HepG2 (cell line): Measurements from ENCODE around the gene MRS2. TPM values are rescaled to one million over a fixed set of nuclear protein-coding genes. Genes with fewer than 3 reads are reported as not detected.

ENCODE experiments used
- ATAC-seq: fragments of 200-7000 bp; cut with Tn5 transposase; 3 replicates; pipeline ENCODE4 v1.9.1; 2020; ENCODE audit warnings: mild to moderate bottlenecking, moderate library complexity
- BruUV-seq: library from RNA; stranded (reverse); fragments of 400-500 nt; replicated peaks from 2 replicates; lab custom pipeline; 2021; lab: Mats Ljungman, UMichigan
- CTCF ChIA-PET: fragments of 300-600 bp; formaldehyde crosslinking; extraction: SDS; loops from one replicate; lab custom pipeline; 2021; ENCODE audit warnings: low total read pairs, inconsistent platforms, low intra/inter-chr PET ratio; lab: Yijun Ruan, JAX
- POLR2A ChIA-PET: fragments of 350-600 bp; sonication (Branson Sonifier 250); formaldehyde crosslinking; loops from one replicate; lab custom pipeline; 2020; ENCODE audit warnings: antibody characterized with exemption, inconsistent platforms; lab: Yijun Ruan, JAX
- DNase-seq: peaks from one replicate; pipeline ENCODE4 v3.0.0-alpha.2; 2015; ENCODE audit warnings: low spot score
- FAIRE-seq: peaks from 3 replicates; lab custom pipeline; 2011; peaks lifted over from hg19 to GRCh38; lab: Jason Lieb, UNC
- H2AFZ ChIP-seq: one replicate; pipeline ENCODE4 v1.6.1; 2011; ENCODE audit warnings: low read length, inconsistent platforms
- H3K27ac ChIP-seq: fragments of 300-600 bp; 3 replicates; pipeline ENCODE4 v1.8.0; 2011; ENCODE audit warnings: mixed run types, mild to moderate bottlenecking, mixed read lengths, low read length, inconsistent platforms; ENCODE audit not compliant: insufficient read depth; ENCODE audit errors: extremely low read length
- H3K27me3 ChIP-seq, 2 experiments: fragments of 200-600 bp in 1 of 2; 2 replicates in 1 of 2; 3 replicates in 1 of 2; pipeline versions ENCODE4 v1.6.0 to v1.8.0; 2011; ENCODE audit warnings: low read length in 2 of 2, mild to moderate bottlenecking in 2 of 2, moderate library complexity in 2 of 2, inconsistent platforms in 1 of 2; ENCODE audit not compliant: insufficient read depth in 2 of 2, control insufficient read depth in 1 of 2
- H3K36me3 ChIP-seq, 2 experiments: fragments of 200-600 bp in 1 of 2; replicated peaks in 1 of 2; 2 replicates in 1 of 2; 3 replicates in 1 of 2; pipeline versions ENCODE4 v1.5.1 to v1.8.0; 2011; ENCODE audit warnings: low read length in 2 of 2, inconsistent platforms in 1 of 2; ENCODE audit not compliant: insufficient read depth in 2 of 2, control insufficient read depth in 1 of 2
- H3K4me1 ChIP-seq: 2 replicates; pipeline ENCODE4 v1.5.1; 2012; ENCODE audit warnings: low read length, inconsistent platforms; ENCODE audit not compliant: insufficient read depth
- H3K4me2 ChIP-seq: 2 replicates; pipeline ENCODE4 v1.6.0; 2011; ENCODE audit warnings: low read depth, low read length, inconsistent platforms
- H3K4me3 ChIP-seq, 3 experiments: fragments of 200-600 bp in 1 of 3; sonication (generic), shearing (Covaris generic) in 1 of 3; replicated peaks in 1 of 3; 2 replicates each; pipeline ENCODE4 v1.5.1; 2011 to 2016; ENCODE audit warnings: low read length in 3 of 3, inconsistent platforms in 2 of 3, low read depth in 2 of 3, mild to moderate bottlenecking in 2 of 3, control low read depth in 1 of 3, mixed read lengths in 1 of 3; ENCODE audit not compliant: insufficient read depth in 1 of 3
- H3K79me2 ChIP-seq: one replicate; pipeline ENCODE4 v1.6.1; 2011; ENCODE audit warnings: low read length, inconsistent platforms; ENCODE audit not compliant: insufficient read depth
- H3K9ac ChIP-seq: 2 replicates; pipeline ENCODE4 v1.6.0; 2011; ENCODE audit warnings: mild to moderate bottlenecking, low read depth, low read length, inconsistent platforms; ENCODE audit not compliant: insufficient read depth
- H3K9me3 ChIP-seq: 2 replicates; pipeline ENCODE4 v1.5.1; 2012; ENCODE audit warnings: mild to moderate bottlenecking, low read length
- H4K20me1 ChIP-seq: 2 replicates; pipeline ENCODE4 v1.6.0; 2011; ENCODE audit warnings: inconsistent platforms, mild to moderate bottlenecking, low read length, moderate library complexity; ENCODE audit not compliant: insufficient read depth
- CEBPB ChIP-seq: IDR thresholded peaks from 2 replicates; pipeline ENCODE4 v1.6.1; 2011; ENCODE audit warnings: low read depth, low read length, improper control_type of control experiment, borderline replicate concordance
- CREB3 ChIP-seq: sonication (generic); formaldehyde crosslinking; IDR thresholded peaks from 2 replicates; pipeline ENCODE4 v1.5.0; 2020; ENCODE audit warnings: missing genetic modification reagents
- FOXJ3 ChIP-seq: sonication (generic); formaldehyde crosslinking; IDR thresholded peaks from 2 replicates; pipeline ENCODE4 v1.4.0; 2020; ENCODE audit warnings: missing genetic modification reagents, mild to moderate bottlenecking, borderline replicate concordance
- FOXP4 ChIP-seq: sonication (generic); formaldehyde crosslinking; IDR thresholded peaks from 2 replicates; pipeline ENCODE4 v1.4.0; 2020; ENCODE audit warnings: missing genetic modification reagents
- GTF3A ChIP-seq: sonication (generic); formaldehyde crosslinking; conservative IDR thresholded peaks from 2 replicates; pipeline ENCODE4 v1.4.0; 2020; ENCODE audit warnings: mild to moderate bottlenecking, missing genetic modification reagents
- HDAC2 ChIP-seq: sonication (generic); formaldehyde crosslinking; IDR thresholded peaks from 2 replicates; pipeline ENCODE4 v1.4.0; 2020; ENCODE audit warnings: missing genetic modification reagents
- HIVEP1 ChIP-seq: sonication (generic); formaldehyde crosslinking; IDR thresholded peaks from 2 replicates; pipeline ENCODE4 v1.4.0; 2020; ENCODE audit warnings: mild to moderate bottlenecking, missing genetic modification reagents
- KLF12 ChIP-seq: sonication (generic); formaldehyde crosslinking; IDR thresholded peaks from 2 replicates; pipeline ENCODE4 v1.4.0; 2020; ENCODE audit warnings: missing genetic modification reagents, borderline replicate concordance
- NBN ChIP-seq: fragments of 450-650 bp; conservative IDR thresholded peaks from 2 replicates; pipeline ENCODE4 v1.6.1; 2017
- SAP130 ChIP-seq: IDR thresholded peaks from 2 replicates; pipeline ENCODE4 v1.6.1; 2016; ENCODE audit warnings: low read depth
- SIN3A ChIP-seq: IDR thresholded peaks from 2 replicates; pipeline ENCODE4 v1.6.1; 2011; ENCODE audit warnings: low read depth, mild to moderate bottlenecking, control low read depth, low read length, borderline replicate concordance
- SP2 ChIP-seq: sonication (generic); formaldehyde crosslinking; IDR thresholded peaks from 2 replicates; pipeline ENCODE4 v1.5.1; 2020; ENCODE audit warnings: mild to moderate bottlenecking, missing genetic modification reagents
- SP5 ChIP-seq: IDR thresholded peaks from 2 replicates; pipeline ENCODE4 v1.6.1; 2016; ENCODE audit warnings: low read depth, borderline replicate concordance
- ZNF136 ChIP-seq: sonication (generic); formaldehyde crosslinking; IDR thresholded peaks from 2 replicates; pipeline ENCODE4 v1.8.1; 2022; ENCODE audit warnings: low read depth, mild to moderate bottlenecking, moderate library complexity, missing genetic modification reagents
- ZNF264 ChIP-seq: sonication (generic); formaldehyde crosslinking; IDR thresholded peaks from 2 replicates; pipeline ENCODE4 v1.4.0; 2020; ENCODE audit warnings: missing genetic modification reagents
- ZNF280B ChIP-seq: sonication (generic); formaldehyde crosslinking; IDR thresholded peaks from 2 replicates; pipeline ENCODE4 v1.5.0; 2020; ENCODE audit warnings: missing genetic modification reagents, mild to moderate bottlenecking, borderline replicate concordance
- ZNF326 ChIP-seq: sonication (generic); formaldehyde crosslinking; IDR thresholded peaks from 2 replicates; pipeline ENCODE4 v1.4.0; 2020; ENCODE audit warnings: missing genetic modification reagents, borderline replicate concordance
- ZNF644 ChIP-seq: IDR thresholded peaks from 2 replicates; pipeline ENCODE4 v1.6.1; 2016; ENCODE audit warnings: low read depth
- WGBS: methylation state at CpG from one replicate; pipeline ENCODE4 v1.1.6; 2017; ENCODE audit warnings: low lambda C conversion rate; 5-methylcytosine and 5-hydroxymethylcytosine counted together
- in situ Hi-C: cut with HindIII; loops from 2 replicates; pipeline ENCODE4 v1.10.0; 2017; ENCODE audit warnings: low pct_unique_long_range_greater_than_20kb; ENCODE audit not compliant: extremely low pct_ligation_motif_present
- intact Hi-C: fragments of 100-400 bp; cut with micrococcal nuclease; formaldehyde crosslinking; loops from one replicate; pipeline ENCODE4 v1.10.0; 2022; ENCODE audit not compliant: unreplicated experiment
- polyA plus RNA-seq, 8 experiments: library from polyadenylated mRNA; depleted of rRNA in 3 of 8; stranded (reverse) in 7 of 8; unstranded in 1 of 8; fragments of >200 nt; fragmentation: Illumina TruSeq in 4 of 8; extraction: Trizol in 4 of 8; gene quantifications; 2 replicates each; pipeline versions ENCODE4 v1.2.1 to v1.2.3, GENCODE V29; 2011 to 2016; ENCODE audit warnings: low read depth in 4 of 8, missing spikeins in 1 of 8, mixed read lengths in 1 of 8; ENCODE audit not compliant: insufficient read depth in 1 of 8
- total RNA-seq, 5 experiments: library from RNA; depleted of rRNA; stranded (reverse); fragments of >200 nt; fragmentation: Illumina TruSeq; extraction: Trizol; gene quantifications; 2 replicates each; pipeline ENCODE4 v1.2.3, GENCODE V29; 2016; ENCODE audit warnings: low read depth in 1 of 5

MRS2 gene
- total and polyA plus RNA-seq, 2 of the 13 experiments (the other 11 are each of a cell fraction or from before 2014, with no cell fraction given), result 31.1 to 83.8 TPM

GRCh38 chr6:24356310-24356973 is 46.3 kb upstream of the MRS2 start:
- H3K27me3 ChIP-seq, result no peaks in the 10 kb centered on the region; a peak in 1 of 5 replicates
- no TSS peak for BruUV-seq
- ChIA-PET CTCF (interaction anchor here (1.4 to 3.6 kb wide), 2 partner anchors 30 to 73 kb away, joined by 4 to 15 read pairs; no protein-coding TSS in a partner anchor), POLR2A (interaction anchor here (1.4 to 1.9 kb wide), 2 partner anchors 22 to 64 kb away, joined by 4 to 6 read pairs; no protein-coding TSS in a partner anchor)
- H3K27ac ChIP-seq, result peak overlapping the region; percentile 69
- no peak overlapping the region for H2AFZ ChIP-seq
- H3K4me3 ChIP-seq, result peak overlapping the region; percentile 69 to 81 (median 81); a peak in 5 of 6 replicates
- H3K4me2 ChIP-seq, result peak overlapping the region; percentile 91
- FAIRE-seq (peak; percentile 52), DNase-seq (peak; percentile 66), ATAC-seq (peak; percentile 12)
- H3K36me3 ChIP-seq, result peaks cover 3 to 8% of the 10 kb centered on the region in 2 experiments
- H3K4me1 ChIP-seq, result peaks cover 46% of the 10 kb centered on the region
- in situ Hi-C loops, result no loop called here
- H3K9ac ChIP-seq, result peak overlapping the region; percentile 79
- no peaks in the 10 kb centered on the region for H3K9me3 ChIP-seq
- peaks cover 63% of the 10 kb centered on the region for H3K79me2 ChIP-seq
- peaks cover 3% of the 10 kb centered on the region; the same call in 1 of the 2 replicates for H4K20me1 ChIP-seq
- WGBS, result 22% methylated on average over 5 of the region's 5 CpGs
- intact Hi-C loops, result loop anchor here (2.0 kb wide), 1 partner anchor 26 kb away; no protein-coding TSS in a partner anchor
- no peak for TF ChIP-seq KLF12 (CRISPR knock-in tag)
- peak; percentile 53 for TF ChIP-seq SAP130 (CRISPR knock-in tag)
- TF ChIP-seq ZNF264 (CRISPR knock-in tag), result peak; percentile 72; the same call in 1 of the 2 replicates
- 0 out of 2 replicates have a peak, but pooled peaks have one; percentile 39 for TF ChIP-seq SIN3A
- TF ChIP-seq ZNF644 (CRISPR knock-in tag), result no peak
- no peak for TF ChIP-seq ZNF326 (CRISPR knock-in tag)
- no peak for TF ChIP-seq GTF3A (CRISPR knock-in tag)
- no peak for TF ChIP-seq ZNF136
- no peak for TF ChIP-seq SP2 (CRISPR knock-in tag)
- 0 out of 2 replicates have a peak, but pooled peaks have one; percentile 12 for TF ChIP-seq SP5 (CRISPR knock-in tag)
- TF ChIP-seq FOXJ3 (CRISPR knock-in tag), result peak; percentile 44; the same call in 1 of the 2 replicates
- TF ChIP-seq NBN, result no peak
- 0 out of 2 replicates have a peak, but pooled peaks have one; percentile 23 for TF ChIP-seq FOXP4
- TF ChIP-seq HIVEP1 (CRISPR knock-in tag), result no peak
- TF ChIP-seq ZNF280B (CRISPR knock-in tag), result no peak
- TF ChIP-seq CREB3 (CRISPR knock-in tag), result 0 out of 2 replicates have a peak, but pooled peaks have one; percentile 54
- TF ChIP-seq CEBPB, result peak; percentile 86
- TF ChIP-seq HDAC2 (CRISPR knock-in tag), result 0 out of 2 replicates have a peak, but pooled peaks have one; percentile 43
